ENCODE data around the gene IRX2. TPM values are rescaled to one million over a fixed set of nuclear protein-coding genes. Genes with fewer than 3 reads are reported as not detected.

Gene IRX2
- polyA plus RNA-seq, 3 donors, result not detected

DNA sequence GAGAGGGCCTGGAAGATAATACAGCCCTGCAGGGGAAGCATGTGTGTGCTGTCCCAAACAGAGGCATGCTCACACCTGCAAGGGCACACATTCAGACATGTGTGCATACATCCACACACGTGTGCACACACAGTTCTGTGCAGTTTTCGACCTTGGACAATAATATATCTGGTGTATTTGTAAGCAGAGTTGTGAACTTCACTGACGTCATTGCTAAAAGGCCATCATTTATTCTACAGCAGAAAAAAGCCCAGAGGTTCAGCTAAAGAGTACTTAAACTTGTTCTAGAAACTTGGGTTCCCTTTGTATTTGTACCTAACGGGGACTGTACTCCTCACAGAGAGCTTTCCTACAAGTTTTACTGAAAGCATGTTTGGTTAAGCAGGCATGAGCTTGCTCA, 19.5 kb downstream of the IRX2 start:
- peaks cover 0 to 5% (median under 1%) of the 10 kb centered on the region in 7 donors for H3K9me3 Mint-ChIP-seq
- no peaks in the 10 kb centered on the region for H3K36me3 Mint-ChIP-seq
- Histone ChIP-seq H3K79me2 (ENCODE audit: insufficient read depth, low read length) (no peaks in the 10 kb centered on the region), H3K4me3 (replicated peaks in 1 of 3; ENCODE audit: low read depth in 2 of 3, low read length in 3 of 3) (no peak overlapping the region), H3K36me3 (replicated peaks in 1 of 2; ENCODE audit: control insufficient read depth in 1 of 2, insufficient read depth in 2 of 2, low read length in 2 of 2) (no peaks in the 10 kb centered on the region), H2AFZ (ENCODE audit: insufficient read depth, low read depth, low read length, poor library complexity, severe bottlenecking) (no peak overlapping the region), H3K9ac (ENCODE audit: insufficient read depth, low read length, poor library complexity, severe bottlenecking) (no peak overlapping the region), H3K9me3 (replicated peaks in 1 of 2; ENCODE audit: control insufficient read depth in 1 of 2, insufficient read depth in 1 of 2, low read length in 2 of 2) (peaks cover 0 to 4% of the 10 kb centered on the region in 2 donors), H3K27me3 (ENCODE audit: control insufficient read depth in 2 of 2, insufficient read depth in 2 of 2, low read length in 2 of 2) (peaks cover 0 to 17% of the 10 kb centered on the region in 2 donors), H4K20me1 (ENCODE audit: insufficient read depth, low read length) (no peaks in the 10 kb centered on the region), H3K4me1 (ENCODE audit: control insufficient read depth in 1 of 2, insufficient read depth in 2 of 2, low read length in 2 of 2) (no peaks in the 10 kb centered on the region), H3K27ac (ENCODE audit: low read depth in 1 of 2, low read length in 2 of 2) (no peak overlapping the region), H3K4me2 (replicated peaks; ENCODE audit: extremely low read depth, low read length, poor library complexity, severe bottlenecking) (no peak overlapping the region)
- no peaks in the 10 kb centered on the region for H3K4me1 Mint-ChIP-seq
- intact Hi-C loops (cut with micrococcal nuclease), result no loop called here
- H3K27me3 Mint-ChIP-seq (ENCODE audit: low read depth in 3 of 3), result peaks cover 9 to 16% (median 16%) of the 10 kb centered on the region in 3 donors
- WGBS (ENCODE audit: insufficient coverage), result 83% methylated on average over 1 of the region's 4 CpGs
- no peak for DNase-seq
- no peak overlapping the region for H3K27ac Mint-ChIP-seq
- H3K4me3 Mint-ChIP-seq, result no peak overlapping the region
- TF ChIP-seq, protein P1, sequence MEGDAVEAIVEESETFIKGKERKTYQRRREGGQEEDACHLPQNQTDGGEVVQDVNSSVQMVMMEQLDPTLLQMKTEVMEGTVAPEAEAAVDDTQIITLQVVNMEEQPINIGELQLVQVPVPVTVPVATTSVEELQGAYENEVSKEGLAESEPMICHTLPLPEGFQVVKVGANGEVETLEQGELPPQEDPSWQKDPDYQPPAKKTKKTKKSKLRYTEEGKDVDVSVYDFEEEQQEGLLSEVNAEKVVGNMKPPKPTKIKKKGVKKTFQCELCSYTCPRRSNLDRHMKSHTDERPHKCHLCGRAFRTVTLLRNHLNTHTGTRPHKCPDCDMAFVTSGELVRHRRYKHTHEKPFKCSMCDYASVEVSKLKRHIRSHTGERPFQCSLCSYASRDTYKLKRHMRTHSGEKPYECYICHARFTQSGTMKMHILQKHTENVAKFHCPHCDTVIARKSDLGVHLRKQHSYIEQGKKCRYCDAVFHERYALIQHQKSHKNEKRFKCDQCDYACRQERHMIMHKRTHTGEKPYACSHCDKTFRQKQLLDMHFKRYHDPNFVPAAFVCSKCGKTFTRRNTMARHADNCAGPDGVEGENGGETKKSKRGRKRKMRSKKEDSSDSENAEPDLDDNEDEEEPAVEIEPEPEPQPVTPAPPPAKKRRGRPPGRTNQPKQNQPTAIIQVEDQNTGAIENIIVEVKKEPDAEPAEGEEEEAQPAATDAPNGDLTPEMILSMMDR (IDR thresholded peaks at IDR 0.05), result no peak

GRCh38 chr5:2729189-2729588, 22.3 kb downstream of the IRX2 start:
- Mint-ChIP-seq H3K36me3 (no peaks in the 10 kb centered on the region), H3K27ac (no peak overlapping the region), H3K4me1 (no peaks in the 10 kb centered on the region), H3K27me3 (ENCODE audit: low read depth in 3 of 3) (peaks cover 1 to 5% (median 4%) of the 10 kb centered on the region in 3 donors), H3K9me3 (peaks cover 0 to 1% (median 0%) of the 10 kb centered on the region in 7 donors), H3K4me3 (no peak overlapping the region)
- Histone ChIP-seq H3K36me3 (replicated peaks in 1 of 2; ENCODE audit: control insufficient read depth in 1 of 2, insufficient read depth in 2 of 2, low read length in 2 of 2) (no peaks in the 10 kb centered on the region), H3K4me1 (ENCODE audit: control insufficient read depth in 1 of 2, insufficient read depth in 2 of 2, low read length in 2 of 2) (no peaks in the 10 kb centered on the region), H3K9me3 (replicated peaks in 1 of 2; ENCODE audit: control insufficient read depth in 1 of 2, insufficient read depth in 1 of 2, low read length in 2 of 2) (no peaks in the 10 kb centered on the region), H4K20me1 (ENCODE audit: insufficient read depth, low read length) (no peaks in the 10 kb centered on the region), H3K9ac (ENCODE audit: insufficient read depth, low read length, poor library complexity, severe bottlenecking) (no peak overlapping the region), H3K4me3 (replicated peaks in 1 of 3; ENCODE audit: low read depth in 2 of 3, low read length in 3 of 3) (no peak overlapping the region), H2AFZ (ENCODE audit: insufficient read depth, low read depth, low read length, poor library complexity, severe bottlenecking) (no peak overlapping the region), H3K79me2 (ENCODE audit: insufficient read depth, low read length) (no peaks in the 10 kb centered on the region), H3K27ac (ENCODE audit: low read depth in 1 of 2, low read length in 2 of 2) (no peak overlapping the region), H3K4me2 (replicated peaks; ENCODE audit: extremely low read depth, low read length, poor library complexity, severe bottlenecking) (no peak overlapping the region), H3K27me3 (ENCODE audit: control insufficient read depth in 2 of 2, insufficient read depth in 2 of 2, low read length in 2 of 2) (no peaks in the 10 kb centered on the region)
- WGBS (ENCODE audit: insufficient coverage), result 85% methylated on average over 4 of the region's 7 CpGs
- TF ChIP-seq, protein P1 (IDR thresholded peaks at IDR 0.05), result no peak
- DNase-seq, result no peak
- intact Hi-C loops (cut with micrococcal nuclease), result no loop called here
